Esophagus (tissue), 2 donors: Measurements from ENCODE around the gene SCAMP4. TPM values are rescaled to one million over a fixed set of nuclear protein-coding genes. Genes with fewer than 3 reads are reported as not detected.

ENCODE experiments used
- H3K27ac ChIP-seq, 2 donors: one replicate each; pipeline ENCODE4 v1.5.1; 2013; ENCODE audit warnings: low read depth in 2 of 2, mild to moderate bottlenecking in 2 of 2, inconsistent platforms in 1 of 2, low read length in 1 of 2, moderate library complexity in 1 of 2
- H3K27me3 ChIP-seq, 2 donors: one replicate each; pipeline ENCODE4 v1.6.1; 2013; ENCODE audit warnings: low read length in 2 of 2, control low read depth in 1 of 2, mild to moderate bottlenecking in 1 of 2; ENCODE audit not compliant: insufficient read depth in 2 of 2, control insufficient read depth in 1 of 2
- H3K36me3 ChIP-seq, 2 donors: one replicate each; pipeline ENCODE4 v1.6.1; 2013; ENCODE audit warnings: low read length in 1 of 2; ENCODE audit not compliant: control insufficient read depth in 2 of 2, insufficient read depth in 2 of 2
- H3K4me1 ChIP-seq, 2 donors: one replicate each; pipeline ENCODE4 v1.6.1; 2013; ENCODE audit warnings: low read length in 1 of 2; ENCODE audit not compliant: control insufficient read depth in 2 of 2, insufficient read depth in 2 of 2
- H3K4me3 ChIP-seq, 2 donors: one replicate each; pipeline ENCODE4 v1.5.1; 2013; ENCODE audit warnings: low read length in 2 of 2, mild to moderate bottlenecking in 2 of 2, low read depth in 1 of 2, moderate library complexity in 1 of 2
- H3K9me3 ChIP-seq, 2 donors: one replicate each; pipeline ENCODE4 v1.6.1; 2013; ENCODE audit warnings: mild to moderate bottlenecking in 2 of 2, low read depth in 1 of 2, low read length in 1 of 2, moderate library complexity in 1 of 2; ENCODE audit not compliant: control insufficient read depth in 2 of 2, insufficient read depth in 1 of 2
- WGBS, 2 donors: extraction: QIAGEN DNeasy Blood & Tissue Kit; methylation state at CpG; one replicate each; pipeline ENCODE4 v1.1.7; 2013; 5-methylcytosine and 5-hydroxymethylcytosine counted together
- polyA plus RNA-seq, 2 donors: library from polyadenylated mRNA; stranded (reverse); fragments of 200-250 nt; gene quantifications; one replicate each; pipeline ENCODE4 v1.2.3, GENCODE V29; 2013
- donor health status: healthy with polysubstance abuse.
- donor health status: Bipolar disorder and iron deficiency.

The SCAMP4 gene
- polyA plus RNA-seq, 2 donors: 29.0 to 38.6 TPM

- Histone ChIP-seq H3K36me3 (peaks cover 0 to 8% of the 10 kb centered on the region in 2 donors), H3K4me1 (no peaks in the 10 kb centered on the region), H3K9me3 (no peaks in the 10 kb centered on the region), H3K27me3 (no peaks in the 10 kb centered on the region), H3K27ac (no peak overlapping the region), H3K4me3 (no peak overlapping the region)
- 91 to 92% methylated on average over 42 of the region's 42 CpGs for WGBS, 2 donors
Observed at GRCh38 chr19:1961000-1961883, 56.0 kb downstream of the SCAMP4 start.

DNA sequence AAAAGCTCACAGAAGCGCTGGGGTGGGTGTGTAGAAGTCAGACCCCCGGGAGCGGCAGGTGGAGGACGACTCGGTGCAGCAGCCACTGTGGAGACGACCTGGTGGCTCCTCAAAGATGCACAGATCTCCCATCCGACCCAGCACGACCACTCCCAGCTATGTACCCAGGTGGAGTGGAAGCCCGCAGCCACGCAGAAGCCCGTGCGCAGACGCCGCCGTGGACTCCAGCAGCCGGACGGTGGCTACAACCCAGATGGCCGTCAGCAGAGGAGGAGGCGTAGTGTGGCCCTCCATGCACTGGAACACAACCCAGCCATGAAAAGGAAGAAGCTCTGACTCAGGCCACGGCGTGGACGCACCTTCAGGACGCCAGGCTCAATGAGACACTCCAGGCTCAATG is 57.5 kb downstream of the SCAMP4 start:
- peaks cover 0 to 8% of the 10 kb centered on the region in 2 donors for H3K36me3 ChIP-seq
- no peaks in the 10 kb centered on the region for H3K4me1 ChIP-seq
- no peaks in the 10 kb centered on the region for H3K27me3 ChIP-seq
- no peak overlapping the region for H3K27ac ChIP-seq
- no peaks in the 10 kb centered on the region for H3K9me3 ChIP-seq
- no peak overlapping the region for H3K4me3 ChIP-seq
- WGBS, 2 donors: 95 to 96% methylated on average over 18 to 23 of the region's 23 CpGs

DNA sequence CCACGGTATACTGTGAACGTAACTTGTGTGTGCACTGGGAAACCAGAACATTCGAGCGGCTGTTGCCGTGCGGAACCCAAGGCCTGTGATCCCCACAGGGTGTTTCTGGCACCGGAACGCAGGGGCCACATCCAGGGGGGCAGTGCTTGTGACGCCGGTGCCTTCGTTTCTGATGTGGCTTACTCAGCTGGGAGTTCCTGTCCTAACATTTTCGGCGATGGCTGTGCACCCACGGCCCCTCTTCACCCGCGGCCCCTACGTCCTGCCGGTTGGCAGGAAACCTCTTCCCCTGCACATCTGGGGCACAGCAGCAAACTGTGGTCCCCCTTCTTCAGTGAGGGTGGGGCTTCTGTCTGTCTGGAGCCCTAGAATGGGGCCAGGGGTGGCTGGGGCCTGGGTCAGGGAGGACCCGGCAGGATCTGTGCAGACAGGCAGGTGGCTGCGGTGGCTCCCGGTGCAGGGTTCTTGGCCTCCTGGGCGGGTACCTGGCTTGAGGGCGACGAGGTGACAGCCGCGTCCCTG is 61.9 kb downstream of the SCAMP4 start:
- WGBS, 2 donors: 74 to 83% methylated on average over 22 to 26 of the region's 26 CpGs
- no peaks in the 10 kb centered on the region for H3K4me1 ChIP-seq
- peaks cover 0 to 25% of the 10 kb centered on the region in 2 donors for H3K36me3 ChIP-seq
- no peak overlapping the region for H3K4me3 ChIP-seq
- no peaks in the 10 kb centered on the region for H3K27me3 ChIP-seq
- H3K9me3 ChIP-seq: no peaks in the 10 kb centered on the region
- no peak overlapping the region for H3K27ac ChIP-seq

DNA sequence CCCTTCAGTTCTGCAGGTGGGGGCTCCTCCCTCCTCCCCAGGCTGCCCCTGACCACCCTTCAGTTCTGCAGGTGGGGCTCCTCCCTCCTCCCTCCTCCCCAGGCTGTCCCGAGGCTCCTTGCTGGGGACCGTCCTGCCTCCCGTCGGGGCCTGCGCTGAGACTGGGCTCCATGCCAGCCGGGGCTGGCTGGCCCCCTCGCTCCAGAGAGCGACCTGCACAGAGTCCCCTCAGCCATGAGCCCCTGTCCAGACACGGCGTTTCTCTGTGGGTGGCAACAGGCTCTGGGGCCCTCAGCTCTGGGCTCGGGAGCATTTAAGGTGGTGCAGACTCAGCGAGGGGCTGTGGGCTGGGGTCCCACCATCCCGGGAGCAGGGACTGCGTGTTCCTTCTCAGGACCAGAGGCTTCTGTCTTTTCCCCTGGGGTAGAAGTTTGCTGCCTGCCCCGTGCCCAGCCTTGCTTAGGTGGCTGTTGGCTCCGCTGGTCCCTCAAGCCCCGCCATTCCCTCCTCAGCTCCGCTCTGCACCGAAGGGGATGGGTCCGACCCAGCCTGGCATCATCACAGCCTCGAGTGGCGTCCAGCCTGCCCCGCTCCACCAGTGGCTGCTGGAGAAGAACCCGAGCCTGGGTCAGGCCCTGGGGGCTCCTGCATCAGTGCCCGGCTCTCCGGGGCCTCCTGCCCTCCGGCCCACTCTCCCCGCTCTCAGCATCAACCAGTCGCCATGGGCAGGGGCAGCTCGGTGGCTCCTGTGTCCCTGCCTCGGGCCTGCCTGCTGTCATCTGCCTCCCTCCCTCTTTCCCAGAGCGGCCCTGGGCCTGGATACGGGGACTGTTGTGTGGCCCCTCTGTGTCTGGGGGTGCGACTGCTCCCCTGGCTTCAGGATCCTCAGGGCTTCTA is 63.3 kb downstream of the SCAMP4 start:
- no peak overlapping the region for H3K27ac ChIP-seq
- no peaks in the 10 kb centered on the region for H3K27me3 ChIP-seq
- H3K9me3 ChIP-seq: no peaks in the 10 kb centered on the region
- 76 to 77% methylated on average over 34 of the region's 34 CpGs for WGBS, 2 donors
- no peaks in the 10 kb centered on the region for H3K4me1 ChIP-seq
- no peak overlapping the region for H3K4me3 ChIP-seq
- peaks cover 0 to 22% of the 10 kb centered on the region in 2 donors for H3K36me3 ChIP-seq

DNA sequence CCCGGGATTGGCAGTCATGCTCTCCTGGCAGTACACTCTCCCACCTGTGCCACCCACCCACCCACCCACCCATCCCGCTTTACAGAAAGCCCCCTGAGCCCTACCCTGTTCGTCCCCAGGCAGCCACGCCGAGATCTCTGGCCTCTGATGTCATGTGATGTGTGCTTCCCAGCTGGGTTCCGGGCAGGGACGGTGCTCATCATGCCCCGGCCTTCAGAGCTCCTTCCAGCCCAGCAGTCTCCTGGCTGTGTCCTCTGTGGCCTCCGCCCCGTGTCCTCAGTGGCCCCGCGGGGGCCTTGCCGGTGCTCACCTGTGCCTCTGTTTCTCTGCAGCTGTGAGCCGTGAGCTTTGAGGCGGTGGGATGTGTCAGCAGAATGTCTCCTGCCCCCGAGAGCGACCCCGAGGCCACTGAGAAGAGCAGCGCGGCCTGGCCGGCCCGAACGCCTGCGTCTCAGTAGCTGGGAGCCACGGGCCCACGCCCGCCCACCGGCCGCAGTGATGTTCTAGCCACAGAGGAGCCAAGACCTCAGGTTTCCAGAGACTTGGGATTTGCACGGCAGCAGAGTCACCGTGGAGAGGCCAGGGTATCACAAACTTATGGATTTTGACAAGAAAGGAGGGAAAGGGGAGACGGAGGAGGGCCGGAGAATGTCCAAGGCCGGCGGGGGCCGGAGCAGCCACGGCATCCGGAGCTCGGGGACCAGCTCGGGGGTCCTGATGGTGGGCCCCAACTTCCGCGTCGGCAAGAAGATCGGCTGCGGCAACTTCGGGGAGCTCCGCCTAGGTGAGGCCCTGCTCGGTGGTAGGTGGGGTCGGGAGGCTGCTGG is 64.2 kb downstream of the SCAMP4 start:
- Histone ChIP-seq H3K4me3 (no peak overlapping the region), H3K4me1 (peaks cover 0 to 3% of the 10 kb centered on the region in 2 donors), H3K27me3 (no peaks in the 10 kb centered on the region), H3K36me3 (peaks cover 0 to 24% of the 10 kb centered on the region in 2 donors), H3K27ac (no peak overlapping the region), H3K9me3 (no peaks in the 10 kb centered on the region)
- WGBS, 2 donors: 93 to 94% methylated on average over 48 to 49 of the region's 49 CpGs

DNA sequence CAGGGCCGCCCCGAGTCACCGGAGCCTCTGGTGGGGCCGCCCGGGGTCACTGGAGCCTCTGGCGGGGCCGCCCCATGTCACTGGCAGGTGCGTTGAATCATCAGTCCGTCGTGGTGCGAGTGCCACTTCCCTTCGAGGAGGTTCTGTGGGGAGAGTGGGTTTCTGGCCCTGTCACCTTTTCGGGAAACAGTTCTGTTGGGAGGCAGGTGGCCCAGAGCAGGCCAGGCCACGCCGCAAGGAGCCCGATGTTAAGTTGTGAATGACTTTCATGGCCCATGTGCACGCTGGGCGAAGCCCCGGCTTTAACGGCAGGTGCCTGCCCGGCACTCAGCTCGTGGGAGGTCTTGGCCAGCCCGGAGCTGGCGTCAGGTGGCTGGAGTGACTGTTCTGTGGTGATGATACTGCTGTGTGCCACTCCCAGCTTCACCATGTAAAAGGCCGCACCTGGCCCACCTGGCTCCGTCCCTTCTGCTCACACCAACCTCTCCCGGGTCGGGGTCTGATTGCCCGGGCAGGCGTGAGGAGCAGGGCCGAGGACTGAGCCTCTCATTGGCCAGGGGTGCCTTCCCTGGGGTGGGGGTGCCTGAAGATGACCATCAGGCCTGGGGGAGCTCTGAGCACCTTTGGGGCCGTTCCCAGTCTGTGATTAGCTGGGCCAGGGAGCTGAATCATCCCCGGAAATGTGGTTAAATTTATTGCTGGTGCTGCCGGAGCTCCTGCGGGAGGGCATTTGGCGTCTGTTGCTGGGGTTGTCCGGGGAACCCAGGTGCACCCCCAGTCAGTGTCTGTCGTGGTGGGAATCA is 65.0 kb downstream of the SCAMP4 start:
- peaks cover 0 to 30% of the 10 kb centered on the region in 2 donors for H3K36me3 ChIP-seq

GRCh38 chr19:1970806-1971502 is 65.8 kb downstream of the SCAMP4 start:
- Histone ChIP-seq H3K36me3 (peaks cover 0 to 33% of the 10 kb centered on the region in 2 donors), H3K27ac (no peak overlapping the region), H3K4me3 (no peak overlapping the region), H3K9me3 (no peaks in the 10 kb centered on the region), H3K4me1 (peaks cover 0 to 12% of the 10 kb centered on the region in 2 donors), H3K27me3 (no peaks in the 10 kb centered on the region)
- 90 to 91% methylated on average over 26 to 27 of the region's 27 CpGs for WGBS, 2 donors

More for the DNA sequence above, 65.0 kb downstream of the SCAMP4 start:
- no peaks in the 10 kb centered on the region for H3K9me3 ChIP-seq
- H3K27ac ChIP-seq: no peak overlapping the region
- H3K4me3 ChIP-seq: no peak overlapping the region
- peaks cover 0 to 12% of the 10 kb centered on the region in 2 donors for H3K4me1 ChIP-seq
- H3K27me3 ChIP-seq: no peaks in the 10 kb centered on the region
- WGBS, 2 donors: 91% methylated on average over 38 of the region's 38 CpGs
